Measurements from ENCODE around the gene NTNG2.

NTNG2 gene

GRCh38 chr9:132152231-132152630 lies 9.6 kb upstream of the NTNG2 start:
- Histone ChIP-seq H3K4me1 (ENCODE audit: insufficient read depth, low read length, severe bottlenecking) (no peaks in the 10 kb centered on the region), H3K4me2 (ENCODE audit: low read length) (no peak overlapping the region), H3K4me3 (ENCODE audit: low read depth, low read length, poor library complexity, severe bottlenecking) (no peak overlapping the region), H3K36me3 (ENCODE audit: insufficient read depth, low read length) (no peaks in the 10 kb centered on the region), H3K27me3 (ENCODE audit: insufficient read depth, low read length) (0 out of 2 replicates have a peak, but pooled peaks cover 7% of the 10 kb centered on the region), H2AFZ (ENCODE audit: low read length) (no peak overlapping the region), H3K9ac (ENCODE audit: low read length) (no peak overlapping the region), H3K9me3 (ENCODE audit: low read length) (no peaks in the 10 kb centered on the region), H3K79me2 (ENCODE audit: insufficient read depth, low read length) (no peaks in the 10 kb centered on the region), H3K27ac (ENCODE audit: low read depth, low read length, poor library complexity, severe bottlenecking) (no peak overlapping the region), H3F3A (ENCODE audit: insufficient read depth, low read length) (no peaks in the 10 kb centered on the region), H4K20me1 (ENCODE audit: insufficient read depth, low read length) (no peaks in the 10 kb centered on the region), H3K9me2 (ENCODE audit: low read depth, low read length) (no peaks in the 10 kb centered on the region)
- no peak for TF ChIP-seq CTCF (IDR thresholded peaks at IDR 0.05; ENCODE audit: low read length)
- no peak for TF ChIP-seq EZH2 (IDR thresholded peaks at IDR 0.05; ENCODE audit: borderline replicate concordance, low read length)

GRCh38 chr9:132154863-132155567 lies 6.8 kb upstream of the NTNG2 start:
- no peaks in the 10 kb centered on the region for H3F3A ChIP-seq (ENCODE audit: insufficient read depth, low read length)
- H3K79me2 ChIP-seq (ENCODE audit: insufficient read depth, low read length), result no peaks in the 10 kb centered on the region
- H3K9ac ChIP-seq (ENCODE audit: low read length), result no peak overlapping the region
- H4K20me1 ChIP-seq (ENCODE audit: insufficient read depth, low read length), result no peaks in the 10 kb centered on the region
- no peak overlapping the region for H2AFZ ChIP-seq (ENCODE audit: low read length)
- H3K4me1 ChIP-seq (ENCODE audit: insufficient read depth, low read length, severe bottlenecking), result no peaks in the 10 kb centered on the region
- H3K4me2 ChIP-seq (ENCODE audit: low read length), result no peak overlapping the region
- TF ChIP-seq EZH2 (IDR thresholded peaks at IDR 0.05; ENCODE audit: borderline replicate concordance, low read length), result no peak
- no peak for TF ChIP-seq CTCF (IDR thresholded peaks at IDR 0.05; ENCODE audit: low read length)
- no peaks in the 10 kb centered on the region for H3K9me3 ChIP-seq (ENCODE audit: low read length)
- H3K27ac ChIP-seq (ENCODE audit: low read depth, low read length, poor library complexity, severe bottlenecking), result no peak overlapping the region
- H3K4me3 ChIP-seq (ENCODE audit: low read depth, low read length, poor library complexity, severe bottlenecking), result no peak overlapping the region
- H3K27me3 ChIP-seq (ENCODE audit: insufficient read depth, low read length), result 0 out of 2 replicates have a peak, but pooled peaks cover 7% of the 10 kb centered on the region
- no peaks in the 10 kb centered on the region for H3K36me3 ChIP-seq (ENCODE audit: insufficient read depth, low read length)
- no peaks in the 10 kb centered on the region for H3K9me2 ChIP-seq (ENCODE audit: low read depth, low read length)

- no peak overlapping the region for H3K4me2 ChIP-seq (ENCODE audit: low read length)
- H3K27me3 ChIP-seq (ENCODE audit: insufficient read depth, low read length), result 0 out of 2 replicates have a peak, but pooled peaks cover 7% of the 10 kb centered on the region
Measured at GRCh38 chr9:132155568-132155895, 6.3 kb upstream of the NTNG2 start.

More at GRCh38 chr9:132155568-132155895, 6.3 kb upstream of the NTNG2 start:
- Histone ChIP-seq H3K4me3 (ENCODE audit: low read depth, low read length, poor library complexity, severe bottlenecking) (no peak overlapping the region), H2AFZ (ENCODE audit: low read length) (no peak overlapping the region), H3K36me3 (ENCODE audit: insufficient read depth, low read length) (no peaks in the 10 kb centered on the region), H3K27ac (ENCODE audit: low read depth, low read length, poor library complexity, severe bottlenecking) (no peak overlapping the region), H4K20me1 (ENCODE audit: insufficient read depth, low read length) (no peaks in the 10 kb centered on the region), H3K4me1 (ENCODE audit: insufficient read depth, low read length, severe bottlenecking) (no peaks in the 10 kb centered on the region), H3K9me3 (ENCODE audit: low read length) (no peaks in the 10 kb centered on the region), H3K9ac (ENCODE audit: low read length) (no peak overlapping the region), H3F3A (ENCODE audit: insufficient read depth, low read length) (no peaks in the 10 kb centered on the region), H3K9me2 (ENCODE audit: low read depth, low read length) (no peaks in the 10 kb centered on the region), H3K79me2 (ENCODE audit: insufficient read depth, low read length) (no peaks in the 10 kb centered on the region)
- TF ChIP-seq EZH2 (IDR thresholded peaks at IDR 0.05; ENCODE audit: borderline replicate concordance, low read length), result no peak
- no peak for TF ChIP-seq CTCF (IDR thresholded peaks at IDR 0.05; ENCODE audit: low read length)

Measured in OCI-LY1 (cell line).